OCI-LY3 (cell line): ENCODE results near the gene FRMD4A.

Source experiments
- EZH2phosphoT487 ChIP-seq: fragments of 200-600 bp; shearing (Covaris generic); IDR thresholded peaks from 2 replicates; pipeline ENCODE4 v1.6.1; 2018; ENCODE audit warnings: antibody characterized with exemption, mixed run types, low read depth
- TF ChIP-seq, protein P1 (sequence below): fragments of 200-600, 300-600 bp; sonication (generic); IDR thresholded peaks from 2 replicates; pipeline ENCODE4 v1.5.1; 2014; ENCODE audit warnings: antibody characterized with exemption, low read length, low read depth

DNA sequence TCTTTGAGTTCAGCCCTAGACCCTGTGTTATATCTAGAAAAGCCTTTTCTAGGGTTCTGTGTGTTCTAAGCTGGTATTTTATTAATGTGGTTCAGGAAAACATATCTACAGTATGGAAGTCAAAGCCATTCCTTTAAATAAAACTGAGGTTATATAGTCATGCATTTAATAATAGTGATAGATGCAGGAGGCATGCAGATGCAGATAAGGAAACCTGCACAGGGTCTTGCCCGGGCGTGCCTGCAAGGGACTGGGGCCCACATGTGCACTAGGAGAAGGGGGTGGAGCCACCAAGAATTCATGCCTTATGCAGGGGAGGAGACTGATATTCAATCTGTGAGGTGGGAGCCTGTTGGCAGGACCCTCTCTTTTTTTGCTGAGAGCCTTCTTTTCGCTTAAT is 572.4 kb downstream of the FRMD4A start:
- TF ChIP-seq, protein P1, sequence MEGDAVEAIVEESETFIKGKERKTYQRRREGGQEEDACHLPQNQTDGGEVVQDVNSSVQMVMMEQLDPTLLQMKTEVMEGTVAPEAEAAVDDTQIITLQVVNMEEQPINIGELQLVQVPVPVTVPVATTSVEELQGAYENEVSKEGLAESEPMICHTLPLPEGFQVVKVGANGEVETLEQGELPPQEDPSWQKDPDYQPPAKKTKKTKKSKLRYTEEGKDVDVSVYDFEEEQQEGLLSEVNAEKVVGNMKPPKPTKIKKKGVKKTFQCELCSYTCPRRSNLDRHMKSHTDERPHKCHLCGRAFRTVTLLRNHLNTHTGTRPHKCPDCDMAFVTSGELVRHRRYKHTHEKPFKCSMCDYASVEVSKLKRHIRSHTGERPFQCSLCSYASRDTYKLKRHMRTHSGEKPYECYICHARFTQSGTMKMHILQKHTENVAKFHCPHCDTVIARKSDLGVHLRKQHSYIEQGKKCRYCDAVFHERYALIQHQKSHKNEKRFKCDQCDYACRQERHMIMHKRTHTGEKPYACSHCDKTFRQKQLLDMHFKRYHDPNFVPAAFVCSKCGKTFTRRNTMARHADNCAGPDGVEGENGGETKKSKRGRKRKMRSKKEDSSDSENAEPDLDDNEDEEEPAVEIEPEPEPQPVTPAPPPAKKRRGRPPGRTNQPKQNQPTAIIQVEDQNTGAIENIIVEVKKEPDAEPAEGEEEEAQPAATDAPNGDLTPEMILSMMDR: no peak
- no peak for TF ChIP-seq EZH2phosphoT487
